A549 treated with DMSO at 1 μM for 4 hours (cell line): ENCODE data around the gene DR1. TPM values are rescaled to one million over a fixed set of nuclear protein-coding genes. Genes with fewer than 3 reads are reported as not detected.

ENCODE experiments used
- total RNA-seq: library from RNA; stranded (reverse); fragments of 200-300 nt; extraction: Qiagen RNA extraction; gene quantifications from 5 replicates; pipeline ENCODE4 v1.2.3, GENCODE V29; 2022; ENCODE audit warnings: low read depth

DR1 gene
- 28.5 to 42.7 TPM (median 37.5 TPM) in 5 replicates for total RNA-seq

GRCh38 chr1:93345633-93346420 lies at the start of gene DR1:
DR1 (plus strand) TSS chr1:93345907; CDS start chr1:93346646, 739 bp downstream.

Other genes starting within 250 kb of the DR1 start
- 30.3 to 42.5 TPM (median 38.2 TPM) in 5 replicates for gene TMED5, start 165.5 kb upstream of the DR1 start, total RNA-seq
- 4.0 to 6.3 TPM (median 6.3 TPM) in 5 replicates for gene CCDC18, start 165.2 kb upstream of the DR1 start, total RNA-seq
- gene FNBP1L, start 102.2 kb downstream of the DR1 start, total RNA-seq: 12.9 to 21.5 TPM (median 17.9 TPM) in 5 replicates